Esophagus squamous epithelium (tissue), 4 donors: ENCODE data around the gene TMC8.

Experiments used
- POLR2A ChIP-seq, 4 donors: fragments of 450-650 bp; IDR thresholded peaks; one replicate each; pipeline ENCODE4 v1.6.1; 2017; ENCODE audit warnings: antibody characterized with exemption in 4 of 4, mild to moderate bottlenecking in 4 of 4, moderate library complexity in 3 of 4
- TF ChIP-seq, protein P1 (sequence below), 6 experiments: fragments of 450-650 bp in 4 of 6; fragments of 200-600 bp in 2 of 6; sonication (generic) in 2 of 6; IDR thresholded peaks; one replicate each; pipeline ENCODE4 v1.5.1; 2016 to 2019; ENCODE audit warnings: antibody characterized with exemption in 6 of 6, mild to moderate bottlenecking in 4 of 6, moderate library complexity in 4 of 6

DNA sequence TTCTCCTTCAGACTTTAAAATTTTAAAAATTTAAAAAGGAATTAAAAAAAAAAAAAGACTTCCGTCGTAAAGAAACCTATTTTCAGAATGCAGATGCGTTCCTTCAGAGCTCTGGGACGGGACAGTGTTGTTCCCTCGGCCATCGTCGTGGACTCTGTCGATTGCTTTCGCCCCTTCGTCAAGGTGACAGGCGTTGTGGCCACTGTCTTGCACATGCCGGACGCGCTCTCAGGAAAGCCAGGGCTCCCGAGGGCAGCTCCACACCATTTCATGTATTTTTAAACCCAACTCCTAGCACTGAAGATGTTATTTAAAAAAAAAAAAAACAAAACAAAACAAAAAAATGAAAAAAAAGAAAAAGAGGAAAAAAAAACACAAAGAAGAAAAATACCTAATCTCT is 24.4 kb upstream of the TMC8 start:
- TF ChIP-seq, protein P1, sequence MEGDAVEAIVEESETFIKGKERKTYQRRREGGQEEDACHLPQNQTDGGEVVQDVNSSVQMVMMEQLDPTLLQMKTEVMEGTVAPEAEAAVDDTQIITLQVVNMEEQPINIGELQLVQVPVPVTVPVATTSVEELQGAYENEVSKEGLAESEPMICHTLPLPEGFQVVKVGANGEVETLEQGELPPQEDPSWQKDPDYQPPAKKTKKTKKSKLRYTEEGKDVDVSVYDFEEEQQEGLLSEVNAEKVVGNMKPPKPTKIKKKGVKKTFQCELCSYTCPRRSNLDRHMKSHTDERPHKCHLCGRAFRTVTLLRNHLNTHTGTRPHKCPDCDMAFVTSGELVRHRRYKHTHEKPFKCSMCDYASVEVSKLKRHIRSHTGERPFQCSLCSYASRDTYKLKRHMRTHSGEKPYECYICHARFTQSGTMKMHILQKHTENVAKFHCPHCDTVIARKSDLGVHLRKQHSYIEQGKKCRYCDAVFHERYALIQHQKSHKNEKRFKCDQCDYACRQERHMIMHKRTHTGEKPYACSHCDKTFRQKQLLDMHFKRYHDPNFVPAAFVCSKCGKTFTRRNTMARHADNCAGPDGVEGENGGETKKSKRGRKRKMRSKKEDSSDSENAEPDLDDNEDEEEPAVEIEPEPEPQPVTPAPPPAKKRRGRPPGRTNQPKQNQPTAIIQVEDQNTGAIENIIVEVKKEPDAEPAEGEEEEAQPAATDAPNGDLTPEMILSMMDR (IDR thresholded peaks at IDR 0.05), result no peak
- TF ChIP-seq POLR2A (IDR thresholded peaks at IDR 0.05), result no peak
